HG03175 (cell line): ENCODE measurements around the gene HCRT.
A peak's percentile ranks its signal among the peaks of the same experiment; 100 is the strongest.
"Not testable (repeated sequence)": the region's sequence is repeated elsewhere in the genome, so short reads cannot be mapped to it uniquely, and the experiment has no call there.

Experiments used
- ATAC-seq: cut with Tn5 transposase; IDR thresholded peaks from one replicate; pipeline ENCODE4 v1.9.1; 2021; ENCODE audit warnings: mild to moderate bottlenecking, moderate library complexity; ENCODE audit not compliant: unreplicated experiment

Gene HCRT

DNA sequence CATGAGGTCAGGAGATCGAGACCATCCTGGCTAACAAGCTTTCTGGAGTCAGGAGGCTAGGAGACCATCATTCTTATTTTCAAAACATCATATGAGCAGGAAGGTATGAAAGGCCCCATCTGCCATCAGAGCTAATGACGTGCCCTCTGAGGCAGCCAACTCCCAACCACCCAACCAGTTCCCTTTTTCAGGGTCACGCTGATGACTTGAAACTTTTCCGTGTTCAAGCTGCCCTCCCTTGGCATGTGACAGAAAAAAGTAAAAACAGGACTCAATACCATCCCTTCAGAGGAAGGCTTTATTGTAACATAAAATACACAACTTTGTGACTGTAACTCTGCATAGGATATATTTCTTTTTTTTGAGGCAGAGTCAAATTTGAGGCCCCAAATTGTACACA is 13.6 kb upstream of the HCRT start:
- no peak for ATAC-seq

DNA sequence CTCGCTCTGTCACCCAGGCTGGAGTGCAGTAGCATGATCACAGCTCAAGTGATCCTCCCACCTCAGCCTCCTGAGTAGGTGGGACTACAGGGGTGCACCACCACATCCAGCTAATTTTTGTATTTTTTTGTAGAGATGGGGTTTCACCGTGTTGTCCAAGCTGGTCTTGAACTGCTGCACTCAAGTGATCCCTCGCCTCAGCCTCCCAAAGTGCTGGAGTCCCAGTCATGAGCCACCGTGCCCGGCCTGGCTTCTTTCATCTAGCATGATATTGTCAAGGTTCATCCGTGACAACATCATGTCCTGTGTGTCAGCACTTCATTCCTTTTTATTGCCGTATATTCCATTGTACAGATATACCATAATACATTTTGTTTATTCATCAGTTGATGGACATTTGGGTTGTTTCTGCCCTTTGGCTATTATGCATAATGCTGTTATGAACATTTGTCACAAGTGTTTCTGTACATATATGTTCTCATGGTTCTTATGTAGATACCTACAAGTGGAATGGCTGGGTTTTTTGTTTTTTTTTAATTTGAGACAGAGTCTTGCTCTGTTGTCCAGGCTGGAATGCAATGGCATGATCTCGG is 12.4 kb upstream of the HCRT start:
- no peak for ATAC-seq

DNA sequence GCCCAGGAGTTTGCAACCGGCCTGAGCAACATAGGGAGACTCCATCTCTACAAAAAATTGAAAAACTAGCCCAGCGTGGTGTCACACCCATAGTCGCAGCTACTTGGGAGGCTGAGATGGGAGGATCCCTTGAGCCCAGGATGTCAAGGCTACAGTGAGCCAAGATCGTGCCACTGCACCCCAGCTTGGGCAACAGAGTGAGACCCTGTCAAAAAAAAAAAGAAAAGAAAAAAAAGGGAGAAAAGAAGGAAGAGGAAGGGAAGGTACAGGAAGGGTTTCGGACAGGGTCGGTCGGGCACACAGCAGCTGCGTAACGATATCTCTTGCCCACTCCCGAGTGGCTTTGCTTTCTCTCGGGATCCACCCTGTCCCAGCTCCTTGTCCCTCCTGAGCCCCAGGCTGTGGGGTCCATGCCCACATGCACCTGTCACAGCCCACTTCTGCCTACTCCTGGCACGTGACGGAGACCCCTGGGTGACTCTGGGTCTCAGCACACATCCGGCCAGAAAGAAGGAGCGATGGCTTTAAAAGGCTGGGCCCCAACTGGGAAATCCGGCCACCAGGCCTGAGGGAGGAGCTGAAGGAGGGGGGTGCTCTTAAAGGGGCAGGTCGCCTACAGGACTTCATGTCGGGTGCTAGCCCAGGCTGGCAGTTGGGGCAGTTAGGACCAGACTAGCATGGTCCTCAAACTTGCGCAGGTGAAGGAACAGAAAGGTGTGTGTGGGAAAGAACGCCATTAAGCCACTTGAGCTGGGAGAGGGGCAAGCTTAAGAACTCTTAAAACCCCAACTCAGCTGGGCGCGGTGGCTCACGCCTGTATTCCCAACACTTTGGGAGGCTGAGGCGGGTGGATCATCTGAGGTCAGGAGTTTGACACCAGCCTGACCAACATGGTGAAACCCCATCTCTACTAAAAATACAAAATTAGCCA is 9.0 kb upstream of the HCRT start, which contains the start of gene GHDC:
TSS of gene GHDC (minus strand) at position 526 of the 931 bp plus-strand sequence. CDS start 913 bp downstream, outside the sequence.
- ATAC-seq: peak; percentile 90

DNA sequence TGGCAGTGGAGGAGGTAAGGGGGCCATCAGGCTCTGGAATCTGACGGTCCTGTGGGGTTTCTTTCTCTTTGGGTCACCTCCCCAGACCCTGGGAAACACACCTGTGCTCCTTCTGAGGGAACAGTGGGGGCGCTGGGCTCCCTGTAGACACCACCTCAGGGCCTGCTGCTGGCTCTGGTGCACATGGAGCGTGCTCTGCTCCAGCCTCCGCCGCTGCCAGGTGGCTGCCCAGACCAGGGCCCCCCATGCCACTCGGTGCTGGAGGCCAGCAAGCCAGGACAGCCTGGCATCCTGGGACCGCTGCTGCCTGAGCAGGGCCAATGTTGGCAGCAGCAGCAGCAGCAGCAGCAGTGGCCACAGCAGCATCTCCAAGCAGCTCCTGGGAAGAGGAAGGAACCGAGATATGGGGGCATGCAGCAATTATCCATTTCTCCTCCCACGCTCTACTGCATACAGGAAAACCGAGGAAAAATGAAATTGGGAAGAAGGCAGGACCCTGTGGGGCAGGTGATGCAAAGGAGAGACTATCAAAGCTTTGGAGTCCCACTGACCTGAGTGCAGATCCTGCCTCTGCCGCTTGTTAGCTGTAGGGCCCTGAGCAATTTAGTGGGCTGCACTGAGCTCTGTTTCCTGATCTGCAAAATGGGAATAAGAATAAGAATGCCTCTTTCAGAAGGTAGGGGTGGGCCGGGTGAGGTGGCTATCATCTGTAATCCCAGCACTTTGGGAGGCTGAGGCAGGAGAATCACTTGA is 8.1 kb upstream of the HCRT start:
- ATAC-seq: no peak

DNA sequence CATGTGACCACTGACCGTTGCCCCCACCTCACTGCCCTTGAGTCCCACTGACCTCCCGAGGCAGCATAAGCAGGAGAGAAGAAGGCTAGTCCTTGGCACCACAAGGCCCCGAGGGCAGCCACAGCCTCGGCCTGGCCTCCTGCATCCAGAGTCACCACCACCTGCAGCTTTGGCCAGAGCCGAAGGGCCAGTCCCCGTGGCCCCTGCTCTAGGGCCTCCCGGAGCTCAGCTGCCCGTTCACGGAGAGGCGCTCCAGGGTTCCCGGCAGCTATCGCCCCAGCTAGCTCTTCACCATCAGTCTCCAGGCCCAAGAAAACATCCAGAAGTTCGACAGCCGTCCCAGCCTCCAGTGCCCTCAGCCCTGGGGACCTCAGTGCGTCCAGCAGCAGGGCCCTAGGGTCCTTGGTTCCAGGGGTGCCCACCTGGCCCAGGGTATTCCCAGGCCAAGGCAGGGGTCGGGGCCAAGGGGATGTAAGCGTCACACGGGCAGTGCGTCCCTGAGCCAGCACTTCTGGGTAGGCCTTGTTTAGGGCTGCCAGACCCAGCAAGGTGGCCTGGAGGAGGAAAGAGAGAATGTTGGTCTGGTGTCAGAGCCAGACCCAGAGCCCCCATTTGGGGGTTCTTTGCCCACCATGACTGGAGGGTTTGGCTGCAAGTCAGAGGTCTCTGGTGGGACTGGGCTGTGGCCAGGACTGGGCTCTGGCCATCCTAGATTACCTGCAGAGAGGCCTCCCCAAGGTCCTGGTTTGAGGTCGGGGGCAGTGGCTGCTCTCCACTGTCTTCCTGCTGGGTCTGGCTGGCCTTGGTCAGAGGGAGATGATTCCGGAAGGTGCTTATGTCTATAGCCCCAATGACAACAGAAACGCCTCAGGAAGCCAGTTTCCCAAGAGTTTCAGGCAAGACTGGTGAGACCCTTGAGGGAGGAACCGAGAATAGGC is 7.2 kb upstream of the HCRT start:
- ATAC-seq: no peak

DNA sequence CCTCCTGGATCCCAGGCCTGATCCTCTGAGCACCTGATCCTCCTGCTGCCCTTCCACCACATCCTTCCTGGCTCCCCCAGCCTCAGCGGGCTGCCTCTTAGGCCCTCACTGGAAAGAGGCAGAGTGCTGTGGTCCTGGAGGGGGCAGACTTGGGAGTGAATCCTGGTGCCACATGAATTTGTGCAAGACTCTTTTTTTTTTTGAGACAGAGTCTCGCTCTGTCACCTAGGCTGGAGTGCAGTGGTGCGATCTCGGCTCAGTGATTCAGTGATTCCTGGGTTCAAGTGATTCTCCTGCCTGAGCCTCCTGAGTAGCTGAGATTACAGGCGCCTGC is 6.0 kb upstream of the HCRT start:
- no peak for ATAC-seq

DNA sequence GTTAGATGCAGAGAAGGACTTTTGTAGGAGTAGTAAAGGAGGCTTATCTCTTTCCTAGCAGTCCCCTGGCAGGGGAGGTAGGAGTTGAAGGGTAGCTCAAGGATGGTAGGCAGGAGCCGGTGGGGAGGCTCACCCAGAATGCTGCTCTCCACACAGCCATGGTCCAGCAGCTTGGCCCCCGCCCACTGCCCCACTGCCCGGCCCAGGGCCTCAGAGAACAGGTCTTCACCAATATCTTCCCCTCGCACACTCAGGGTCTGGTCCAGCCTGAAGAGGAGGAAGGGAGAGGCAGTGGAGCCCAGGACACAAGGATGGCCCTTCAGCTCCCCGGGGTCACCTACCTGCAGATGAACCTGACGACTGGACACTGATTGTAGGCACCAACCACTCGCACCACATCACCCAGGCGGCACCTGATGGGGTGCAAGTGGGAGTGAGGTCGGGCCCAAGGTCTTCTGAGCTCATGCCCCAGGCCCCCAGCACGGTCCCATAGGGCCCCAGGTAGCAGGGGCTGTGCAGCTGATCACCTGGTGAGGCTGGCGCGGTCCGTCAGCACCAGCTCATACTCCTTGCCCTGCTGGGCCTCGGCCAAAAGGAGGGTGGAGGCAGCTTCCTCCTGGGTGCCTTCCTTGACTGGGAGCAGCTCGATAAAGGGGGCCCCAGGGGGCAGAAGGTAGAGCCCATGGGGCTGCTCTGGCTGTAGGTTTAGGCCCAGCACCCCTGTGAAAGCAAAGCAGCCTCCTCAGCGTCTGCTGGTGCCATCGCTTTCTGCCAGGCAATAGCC is 5.4 kb upstream of the HCRT start:
- ATAC-seq: no peak

DNA sequence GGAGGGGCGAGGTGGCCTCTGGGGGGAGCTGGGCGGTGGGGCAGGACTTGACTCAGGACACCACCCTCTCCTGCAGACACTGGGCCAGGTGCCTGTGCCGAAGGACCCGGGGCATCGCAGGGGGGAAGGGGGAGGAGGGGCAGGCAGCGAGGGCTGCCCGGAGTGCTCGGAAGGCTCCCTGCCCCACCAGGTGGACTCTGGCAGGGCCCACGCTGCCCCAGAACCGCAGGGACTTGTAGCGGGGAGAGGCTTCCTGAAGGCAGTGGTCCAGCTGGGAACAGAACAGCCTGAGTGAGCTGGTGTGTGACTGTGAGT is 4.4 kb upstream of the HCRT start:
- ATAC-seq: no peak

DNA sequence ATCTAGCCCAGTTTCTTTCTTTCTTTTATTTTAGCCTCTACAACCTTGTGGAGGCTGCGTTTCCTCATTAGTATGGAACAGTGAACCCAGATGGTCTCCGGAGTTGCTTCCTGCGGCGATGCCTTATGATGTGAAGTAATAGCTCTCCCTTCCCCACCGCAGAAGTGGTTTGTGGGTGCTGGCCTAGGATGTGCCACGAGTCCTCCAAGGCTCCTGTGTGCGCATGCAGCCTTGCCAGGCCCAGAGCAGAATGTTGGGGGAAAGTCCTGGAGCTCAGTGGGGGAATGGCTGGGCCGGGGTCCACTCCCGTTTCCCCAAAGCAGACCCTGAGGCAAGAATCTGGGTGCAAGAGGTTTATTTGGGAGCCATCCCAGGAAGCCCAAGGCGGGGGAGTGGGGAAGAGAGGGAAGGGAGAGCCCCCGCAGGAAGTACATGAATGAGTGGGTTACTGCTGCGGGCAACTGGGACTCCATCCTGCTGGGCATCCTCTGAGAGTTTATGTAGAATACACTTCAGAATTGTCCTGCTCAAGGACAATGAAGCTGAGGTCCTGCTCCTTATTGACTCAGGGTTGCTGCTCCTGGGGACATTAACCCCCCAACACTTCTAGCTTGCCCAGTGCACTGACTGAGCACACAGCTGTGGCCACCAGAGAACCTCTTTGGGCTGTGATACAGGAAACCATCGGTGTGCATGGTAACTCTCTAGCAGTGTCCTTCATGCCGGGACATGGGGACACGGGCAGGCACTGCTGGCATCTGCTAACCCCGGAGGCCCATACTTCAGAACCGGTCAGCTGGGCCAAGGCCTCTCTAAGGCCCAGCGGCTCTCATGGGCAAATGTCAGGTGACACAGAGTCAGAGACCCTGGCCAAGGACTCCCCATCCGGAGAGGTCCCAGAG is 3.7 kb upstream of the HCRT start:
- no peak for ATAC-seq

DNA sequence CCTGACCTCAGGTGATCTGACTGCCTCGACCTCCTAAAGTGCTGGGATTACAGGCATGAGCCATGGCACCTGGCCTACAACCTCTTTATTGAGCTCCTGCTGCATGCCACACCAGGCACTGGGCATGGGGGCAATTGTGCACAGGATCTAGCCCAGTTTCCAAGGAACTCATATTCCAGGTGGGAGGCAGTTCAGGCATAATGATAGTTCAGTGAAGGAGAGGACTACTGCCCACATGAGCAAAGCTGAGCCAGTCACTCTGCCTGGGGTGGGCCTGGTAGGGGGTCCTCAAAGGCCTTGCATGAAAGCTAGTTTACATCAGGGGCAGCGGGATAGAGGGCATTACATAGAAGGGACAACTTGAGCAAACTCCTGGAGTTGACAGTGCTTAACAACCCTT is 2.6 kb upstream of the HCRT start:
- no peak for ATAC-seq

DNA sequence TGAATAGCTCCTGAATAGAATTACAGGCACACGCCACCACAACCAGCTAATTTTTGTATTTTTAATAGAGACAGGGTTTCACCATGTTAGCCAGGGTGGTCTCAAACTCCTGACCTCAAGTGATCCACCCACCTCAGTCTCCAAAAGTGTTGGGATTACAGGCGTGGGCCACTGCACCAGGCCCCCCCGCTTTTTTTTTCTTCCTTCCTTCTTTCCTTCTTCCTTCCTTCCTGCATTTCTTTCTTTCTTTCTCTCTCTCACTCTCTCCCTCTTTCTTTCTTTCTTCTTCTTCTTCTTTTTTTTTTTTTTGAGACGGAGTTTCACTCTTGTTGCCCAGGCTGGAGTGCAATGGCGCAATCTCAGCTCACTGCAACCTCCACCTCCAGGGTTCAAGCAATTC is 939 bp upstream of the HCRT start:
- ATAC-seq: not testable (repeated sequence)

DNA sequence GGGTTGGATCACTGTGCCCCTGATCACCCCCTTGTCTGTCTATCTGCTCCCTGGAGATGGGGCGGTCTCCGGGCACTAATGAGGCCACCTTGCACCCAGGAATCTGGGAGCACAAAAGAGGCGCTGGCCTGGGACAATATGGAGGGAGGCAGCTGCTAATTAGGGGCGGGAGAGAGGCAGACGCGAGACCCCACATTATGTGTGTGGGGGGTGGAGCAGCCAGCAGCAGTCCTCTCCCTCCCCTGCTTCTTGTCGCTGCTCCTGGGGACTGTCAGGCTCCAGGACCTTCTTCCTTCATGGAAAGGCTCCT is 324 bp upstream of the HCRT start:
- no peak for ATAC-seq

DNA sequence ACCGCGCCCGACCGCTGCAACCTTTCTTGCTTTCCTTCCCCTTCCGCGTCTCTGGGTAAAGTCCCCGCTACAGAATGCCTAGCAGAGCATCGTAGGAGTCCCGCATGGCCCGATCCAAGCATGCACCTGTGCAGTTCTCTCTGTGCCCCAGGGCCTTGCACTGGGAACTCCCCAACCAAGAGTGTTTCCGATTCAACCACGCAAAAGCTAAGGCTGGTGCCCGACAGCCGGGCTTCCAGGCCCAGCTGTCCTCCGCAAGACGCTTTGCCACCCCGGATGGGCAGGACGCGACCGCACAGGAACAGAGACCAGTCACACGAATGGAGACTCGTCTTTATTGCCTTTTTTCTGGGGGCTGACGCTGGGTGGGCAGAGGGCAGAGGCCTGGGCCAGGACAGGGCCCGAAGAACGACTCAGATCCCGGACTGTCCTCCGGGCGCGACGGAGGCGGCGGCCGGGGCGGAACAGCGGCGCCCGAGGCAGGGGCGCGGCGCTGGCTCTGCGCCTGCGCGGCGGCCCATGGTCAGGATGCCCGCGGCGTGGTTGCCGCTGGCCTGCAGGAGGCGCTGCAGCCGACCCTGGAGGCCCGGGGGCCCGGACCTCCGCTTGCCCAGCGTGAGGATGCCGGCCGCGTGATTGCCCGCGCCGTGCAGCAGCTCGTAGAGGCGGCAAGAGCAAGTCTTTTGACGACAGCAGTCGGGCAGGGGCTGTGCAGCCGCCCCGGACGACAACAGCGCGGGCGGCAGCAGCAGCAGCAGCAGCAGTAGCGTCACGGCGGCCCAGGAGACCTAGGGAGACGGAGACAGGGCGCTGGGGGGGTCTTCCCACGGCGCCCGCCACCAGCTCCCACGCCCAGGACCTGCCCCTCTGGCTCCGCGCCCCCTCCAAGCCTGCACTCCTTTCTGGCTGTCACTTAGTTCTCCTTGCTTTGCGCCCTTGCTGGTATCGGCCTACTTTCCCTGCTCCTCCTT is 1.2 kb downstream of the HCRT start:
- ATAC-seq: peak; percentile 63

DNA sequence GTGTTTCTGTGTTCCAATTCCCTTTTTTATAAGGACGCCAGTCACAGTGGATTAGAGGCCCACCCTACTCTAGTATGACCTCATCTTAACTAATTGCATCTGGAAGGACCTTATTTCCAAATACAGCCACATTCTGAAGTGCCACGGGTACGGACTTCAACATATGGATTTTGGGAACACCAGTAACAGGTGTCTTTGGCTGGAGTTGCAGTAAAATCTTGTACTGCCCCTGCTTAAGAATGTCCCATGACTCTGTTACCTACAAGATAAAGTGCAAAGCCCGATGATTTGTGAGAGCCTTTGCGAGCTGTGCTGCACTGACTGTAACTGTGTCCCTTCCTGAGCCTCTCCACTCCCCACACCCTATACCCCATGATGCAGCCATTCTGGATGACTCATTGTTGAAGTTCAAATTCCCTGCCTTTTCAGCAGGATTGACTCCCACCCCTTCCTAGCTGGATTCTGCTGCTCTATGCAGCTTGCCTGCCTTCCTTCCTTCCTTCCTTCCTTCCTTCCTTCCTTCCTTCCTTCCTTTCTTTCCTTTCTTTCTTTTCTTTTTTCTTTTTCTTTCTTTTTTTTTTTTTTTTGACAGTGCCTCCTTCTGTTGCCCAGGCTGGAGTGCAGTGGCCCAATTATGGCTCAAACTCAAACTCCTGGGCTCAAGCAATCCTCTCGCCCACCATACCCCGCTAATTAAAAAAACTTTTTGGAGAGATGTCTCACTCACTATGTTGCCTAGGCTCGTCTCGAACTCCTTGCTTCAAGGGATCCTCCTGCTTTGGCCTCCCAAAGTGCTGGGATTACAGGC is 2.1 kb downstream of the HCRT start:
- ATAC-seq: no peak

DNA sequence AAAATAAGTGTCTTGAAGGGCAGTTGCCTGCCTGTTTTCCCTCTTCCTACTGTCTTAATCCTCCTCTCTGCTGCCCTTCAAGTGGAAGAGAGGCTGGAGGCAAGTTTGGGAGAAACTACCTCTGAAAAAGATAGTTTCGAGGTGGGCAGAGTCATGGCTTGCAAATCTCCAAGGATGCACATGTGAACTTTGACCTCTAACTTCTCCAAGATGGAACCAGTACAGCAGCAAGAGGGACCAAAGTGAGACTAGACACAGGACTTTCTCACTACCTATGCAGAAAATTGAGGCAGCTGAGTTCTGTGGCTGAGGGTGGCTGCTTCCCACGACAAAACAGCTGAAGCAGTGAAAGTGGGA is 3.4 kb downstream of the HCRT start:
- no peak for ATAC-seq

DNA sequence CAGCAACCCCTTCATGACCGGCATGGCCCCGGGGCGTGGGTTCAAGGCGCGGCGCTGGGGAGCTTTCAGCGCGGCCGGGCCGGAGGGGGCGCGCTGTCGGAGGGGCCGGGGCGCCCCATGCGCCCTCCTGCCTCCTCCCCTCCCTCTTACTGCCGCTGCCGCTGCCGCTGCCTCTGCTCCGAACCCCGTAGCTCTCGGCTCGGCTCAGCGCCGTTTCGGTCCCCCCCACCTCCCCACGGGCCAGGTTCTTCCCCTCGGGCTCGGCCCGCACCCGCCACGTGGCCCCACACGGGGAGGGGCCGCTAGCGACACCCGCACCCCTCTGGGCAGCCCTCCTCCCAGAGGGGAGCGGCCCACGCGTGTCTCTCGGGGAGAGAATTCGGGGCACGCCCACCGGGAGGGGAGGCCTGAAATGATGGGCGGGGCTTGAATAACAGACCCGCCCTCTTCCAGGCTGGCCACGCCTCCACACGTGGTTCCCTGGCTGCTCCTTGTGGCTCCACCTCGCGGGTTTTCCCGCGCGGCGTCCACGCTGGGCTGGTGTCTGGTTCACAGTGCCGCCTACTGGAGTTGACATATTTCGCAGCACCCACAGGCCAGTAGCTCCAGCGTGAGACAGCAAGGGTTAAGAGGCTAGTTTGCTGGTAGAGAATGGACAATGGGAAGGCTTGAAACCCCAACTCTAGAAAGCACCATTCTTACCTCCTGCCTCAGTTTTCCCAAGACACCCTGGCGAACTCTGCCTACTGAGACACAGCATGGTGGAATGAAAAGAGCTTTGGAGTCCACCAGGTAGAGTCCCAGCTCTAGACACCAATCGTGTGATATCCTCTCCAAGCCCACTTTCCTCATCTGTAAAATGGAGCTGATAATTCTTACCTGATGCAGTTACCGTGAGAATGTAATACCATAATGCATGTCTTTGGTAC is 4.1 kb downstream of the HCRT start, which contains the start of gene KCNH4:
TSS of gene KCNH4 (minus strand) at position 221 of the 929 bp plus-strand sequence. CDS start at position 24, 197 bp downstream.
- ATAC-seq: peak; percentile 34
